Muscle layer of duodenum (tissue), 2 donors: ENCODE results near the gene LHFPL6.

ENCODE experiments used
- H3K27ac ChIP-seq: one replicate; pipeline ENCODE4 v1.7.0; 2013; ENCODE audit warnings: mild to moderate bottlenecking, low read length
- H3K27me3 ChIP-seq: one replicate; pipeline ENCODE4 v1.7.0; 2013; ENCODE audit warnings: low read depth, mild to moderate bottlenecking, control low read depth, low read length
- H3K36me3 ChIP-seq, 2 donors: one replicate each; pipeline ENCODE4 v1.7.0; 2013; ENCODE audit warnings: low read length in 2 of 2, control low read depth in 1 of 2, mild to moderate bottlenecking in 1 of 2; ENCODE audit not compliant: insufficient read depth in 2 of 2, control insufficient read depth in 1 of 2
- H3K4me1 ChIP-seq, 2 donors: one replicate each; pipeline ENCODE4 v1.7.0; 2013; ENCODE audit warnings: low read length in 2 of 2, mild to moderate bottlenecking in 2 of 2, control low read depth in 1 of 2, moderate library complexity in 1 of 2; ENCODE audit not compliant: insufficient read depth in 2 of 2, control insufficient read depth in 1 of 2
- H3K4me3 ChIP-seq, 2 donors: one replicate each; pipeline ENCODE4 v1.7.0; 2013; ENCODE audit warnings: low read length in 2 of 2, low read depth in 1 of 2, mild to moderate bottlenecking in 1 of 2
- H3K9me3 ChIP-seq, 2 donors: one replicate each; pipeline ENCODE4 v1.7.0; 2013; ENCODE audit warnings: low read length in 2 of 2, control low read depth in 1 of 2, mild to moderate bottlenecking in 1 of 2; ENCODE audit not compliant: control insufficient read depth in 1 of 2
- donor health status: healthy.

The LHFPL6 gene

GRCh38 chr13:39590466-39591036 is 12.4 kb downstream of the LHFPL6 start:
- Histone ChIP-seq H3K36me3 (no peaks in the 10 kb centered on the region), H3K27me3 (no peaks in the 10 kb centered on the region), H3K4me3 (no peak overlapping the region), H3K9me3 (no peaks in the 10 kb centered on the region), H3K4me1 (peaks cover 0 to 4% of the 10 kb centered on the region in 2 donors), H3K27ac (no peak overlapping the region)

- H3K4me1 ChIP-seq, result peaks cover 0 to 9% of the 10 kb centered on the region in 2 donors
- no peaks in the 10 kb centered on the region for H3K9me3 ChIP-seq
- H3K36me3 ChIP-seq, result no peaks in the 10 kb centered on the region
- H3K4me3 ChIP-seq, result no peak overlapping the region
- H3K27ac ChIP-seq, result no peak overlapping the region
- H3K27me3 ChIP-seq, result no peaks in the 10 kb centered on the region
Measured at GRCh38 chr13:39588384-39588783, 14.6 kb downstream of the LHFPL6 start.

GRCh38 chr13:39587939-39588338 is 15.1 kb downstream of the LHFPL6 start:
- peaks cover 0 to 9% of the 10 kb centered on the region in 2 donors for H3K4me1 ChIP-seq
- no peaks in the 10 kb centered on the region for H3K9me3 ChIP-seq
- H3K27me3 ChIP-seq, result no peaks in the 10 kb centered on the region
- no peak overlapping the region for H3K4me3 ChIP-seq
- H3K27ac ChIP-seq, result no peak overlapping the region
- no peaks in the 10 kb centered on the region for H3K36me3 ChIP-seq

- H3K4me1 ChIP-seq, result peaks cover 0 to 9% of the 10 kb centered on the region in 2 donors
- no peaks in the 10 kb centered on the region for H3K27me3 ChIP-seq
- no peak overlapping the region for H3K27ac ChIP-seq
- no peak overlapping the region for H3K4me3 ChIP-seq
- no peaks in the 10 kb centered on the region for H3K36me3 ChIP-seq
- no peaks in the 10 kb centered on the region for H3K9me3 ChIP-seq
Measured at GRCh38 chr13:39586958-39587605, 15.9 kb downstream of the LHFPL6 start.

- Histone ChIP-seq H3K4me3 (no peak overlapping the region), H3K4me1 (peaks cover 0 to 9% of the 10 kb centered on the region in 2 donors), H3K9me3 (no peaks in the 10 kb centered on the region), H3K27ac (no peak overlapping the region), H3K27me3 (no peaks in the 10 kb centered on the region), H3K36me3 (no peaks in the 10 kb centered on the region)
Measured at GRCh38 chr13:39586151-39586550, 16.8 kb downstream of the LHFPL6 start.

- Histone ChIP-seq H3K4me3 (no peak overlapping the region), H3K4me1 (peaks cover 0 to 9% of the 10 kb centered on the region in 2 donors), H3K27me3 (no peaks in the 10 kb centered on the region), H3K27ac (no peak overlapping the region), H3K9me3 (no peaks in the 10 kb centered on the region), H3K36me3 (no peaks in the 10 kb centered on the region)
Measured at GRCh38 chr13:39585219-39585618, 17.8 kb downstream of the LHFPL6 start.

GRCh38 chr13:39580881-39581575 is 22.0 kb downstream of the LHFPL6 start:
- no peaks in the 10 kb centered on the region for H3K27me3 ChIP-seq
- no peak overlapping the region for H3K4me3 ChIP-seq
- no peaks in the 10 kb centered on the region for H3K36me3 ChIP-seq
- H3K27ac ChIP-seq, result no peak overlapping the region
- H3K4me1 ChIP-seq, result peaks cover 0 to 5% of the 10 kb centered on the region in 2 donors
- H3K9me3 ChIP-seq, result no peaks in the 10 kb centered on the region

GRCh38 chr13:39578821-39579291 is 24.1 kb downstream of the LHFPL6 start:
- H3K36me3 ChIP-seq, result no peaks in the 10 kb centered on the region
- H3K4me1 ChIP-seq, result no peaks in the 10 kb centered on the region
- no peaks in the 10 kb centered on the region for H3K27me3 ChIP-seq
- no peaks in the 10 kb centered on the region for H3K9me3 ChIP-seq
- no peak overlapping the region for H3K4me3 ChIP-seq
- no peak overlapping the region for H3K27ac ChIP-seq

- Histone ChIP-seq H3K9me3 (no peaks in the 10 kb centered on the region), H3K36me3 (no peaks in the 10 kb centered on the region), H3K4me1 (no peaks in the 10 kb centered on the region), H3K27ac (no peak overlapping the region), H3K4me3 (no peak overlapping the region), H3K27me3 (no peaks in the 10 kb centered on the region)
Measured at GRCh38 chr13:39577838-39578491, 25.0 kb downstream of the LHFPL6 start.

- Histone ChIP-seq H3K36me3 (no peaks in the 10 kb centered on the region), H3K4me1 (no peaks in the 10 kb centered on the region), H3K9me3 (no peaks in the 10 kb centered on the region), H3K27me3 (no peaks in the 10 kb centered on the region), H3K27ac (no peak overlapping the region), H3K4me3 (no peak overlapping the region)
Measured at GRCh38 chr13:39577203-39577602, 25.8 kb downstream of the LHFPL6 start.

- no peaks in the 10 kb centered on the region for H3K9me3 ChIP-seq
- H3K27ac ChIP-seq, result no peak overlapping the region
- no peak overlapping the region for H3K4me3 ChIP-seq
- H3K27me3 ChIP-seq, result no peaks in the 10 kb centered on the region
- no peaks in the 10 kb centered on the region for H3K36me3 ChIP-seq
- no peaks in the 10 kb centered on the region for H3K4me1 ChIP-seq
Measured at GRCh38 chr13:39575641-39576238, 27.3 kb downstream of the LHFPL6 start.
